ENCODE data around the gene PNRC2.

DNA sequence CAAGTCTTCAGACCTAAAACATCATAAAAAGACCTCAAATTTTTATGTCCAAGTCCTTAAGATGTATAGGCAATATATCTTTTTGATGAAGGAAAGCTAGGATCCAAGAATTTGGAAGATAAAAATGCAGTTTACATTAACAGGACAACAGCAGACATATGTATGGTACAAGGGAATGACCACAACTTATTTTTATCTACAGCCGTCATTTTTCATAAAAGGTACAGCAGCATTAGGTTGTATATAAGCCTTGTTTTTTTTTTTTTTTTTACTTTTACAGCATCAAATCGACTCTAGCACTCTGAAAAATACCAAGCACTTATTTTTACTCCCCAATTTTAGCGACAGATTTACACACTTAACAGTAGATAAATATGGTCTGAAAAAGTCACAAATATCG, 19.2 kb downstream of the PNRC2 start:
- no peak for TF ChIP-seq EZH2 (IDR thresholded peaks at IDR 0.05; ENCODE audit: low read length, missing control alignments)
- TF ChIP-seq, protein P1, sequence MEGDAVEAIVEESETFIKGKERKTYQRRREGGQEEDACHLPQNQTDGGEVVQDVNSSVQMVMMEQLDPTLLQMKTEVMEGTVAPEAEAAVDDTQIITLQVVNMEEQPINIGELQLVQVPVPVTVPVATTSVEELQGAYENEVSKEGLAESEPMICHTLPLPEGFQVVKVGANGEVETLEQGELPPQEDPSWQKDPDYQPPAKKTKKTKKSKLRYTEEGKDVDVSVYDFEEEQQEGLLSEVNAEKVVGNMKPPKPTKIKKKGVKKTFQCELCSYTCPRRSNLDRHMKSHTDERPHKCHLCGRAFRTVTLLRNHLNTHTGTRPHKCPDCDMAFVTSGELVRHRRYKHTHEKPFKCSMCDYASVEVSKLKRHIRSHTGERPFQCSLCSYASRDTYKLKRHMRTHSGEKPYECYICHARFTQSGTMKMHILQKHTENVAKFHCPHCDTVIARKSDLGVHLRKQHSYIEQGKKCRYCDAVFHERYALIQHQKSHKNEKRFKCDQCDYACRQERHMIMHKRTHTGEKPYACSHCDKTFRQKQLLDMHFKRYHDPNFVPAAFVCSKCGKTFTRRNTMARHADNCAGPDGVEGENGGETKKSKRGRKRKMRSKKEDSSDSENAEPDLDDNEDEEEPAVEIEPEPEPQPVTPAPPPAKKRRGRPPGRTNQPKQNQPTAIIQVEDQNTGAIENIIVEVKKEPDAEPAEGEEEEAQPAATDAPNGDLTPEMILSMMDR (conservative IDR thresholded peaks at IDR 0.05 in 1 of 2, IDR thresholded peaks at IDR 0.05 in 1 of 2; ENCODE audit: low read depth in 1 of 2, low read length in 2 of 2): no peak

Measured in fibroblast of lung (primary cell).